DOHH2 (cell line): Measurements from ENCODE around the gene EIF6.

Experiments
- H3F3A ChIP-seq: fragments of 200-600 bp; sonication (generic), shearing (Covaris generic); 2 replicates; pipeline ENCODE4 v1.6.0; 2016; ENCODE audit warnings: antibody characterized with exemption, mild to moderate bottlenecking; ENCODE audit not compliant: control insufficient read depth, insufficient read depth
- H3K27ac ChIP-seq: fragments of 200-600 bp; sonication (generic); 2 replicates; pipeline ENCODE4 v1.5.1; 2014; ENCODE audit warnings: low read depth, mild to moderate bottlenecking, low read length, moderate library complexity
- H3K27me3 ChIP-seq: fragments of 200-600 bp; sonication (generic); 2 replicates; pipeline ENCODE4 v1.6.1; 2014; ENCODE audit warnings: mild to moderate bottlenecking, low read length, mixed read lengths; ENCODE audit not compliant: control insufficient read depth
- H3K36me3 ChIP-seq: fragments of 200-600 bp; sonication (generic); 2 replicates; pipeline ENCODE4 v1.6.1; 2014; ENCODE audit warnings: mild to moderate bottlenecking, low read length, moderate library complexity, mixed read lengths; ENCODE audit not compliant: control insufficient read depth
- H3K4me1 ChIP-seq: fragments of 200-600 bp; sonication (generic); 2 replicates; pipeline ENCODE4 v1.6.1; 2014; ENCODE audit warnings: mild to moderate bottlenecking, low read length, mixed read lengths; ENCODE audit not compliant: control insufficient read depth
- H3K4me2 ChIP-seq: fragments of 200-600 bp; sonication (generic); 2 replicates; pipeline ENCODE4 v1.6.0; 2014; ENCODE audit warnings: mild to moderate bottlenecking, low read length, moderate library complexity
- H3K4me3 ChIP-seq: fragments of 200-600 bp; sonication (generic); 2 replicates; pipeline ENCODE4 v1.5.1; 2014; ENCODE audit warnings: mild to moderate bottlenecking, low read length, mixed read lengths
- H3K79me2 ChIP-seq: fragments of 200-600 bp; sonication (generic); 2 replicates; pipeline ENCODE4 v1.6.1; 2014; ENCODE audit warnings: mild to moderate bottlenecking, low read length, mixed read lengths; ENCODE audit not compliant: control insufficient read depth
- H3K9me2 ChIP-seq: fragments of 200-600 bp; sonication (generic); replicated peaks from 2 replicates; pipeline ENCODE4 v1.6.1; 2014; ENCODE audit warnings: mild to moderate bottlenecking, low read length, mixed read lengths; ENCODE audit not compliant: control insufficient read depth
- H3K9me3 ChIP-seq: fragments of 200-600 bp; sonication (generic); 2 replicates; pipeline ENCODE4 v1.6.1; 2014; ENCODE audit warnings: antibody characterized with exemption, low read length, mixed read lengths; ENCODE audit not compliant: control insufficient read depth, insufficient read depth
- H4K20me1 ChIP-seq: fragments of 200-600 bp; sonication (generic); 2 replicates; pipeline ENCODE4 v1.6.0; 2014; ENCODE audit warnings: low read depth, mild to moderate bottlenecking, antibody characterized with exemption, low read length, moderate library complexity; ENCODE audit not compliant: control insufficient read depth, insufficient read depth
- EZH2phosphoT487 ChIP-seq: fragments of 200-600 bp; sonication (generic); IDR thresholded peaks from 2 replicates; pipeline ENCODE4 v1.6.1; 2017; ENCODE audit warnings: borderline replicate concordance, mild to moderate bottlenecking, antibody characterized with exemption, low read length, moderate library complexity, mixed read lengths
- TF ChIP-seq, protein P1 (sequence below): fragments of 200-600 bp; sonication (generic); IDR thresholded peaks from one replicate; pipeline ENCODE4 v1.5.1; 2014; ENCODE audit warnings: antibody characterized with exemption, mild to moderate bottlenecking, low read depth, low read length; ENCODE audit not compliant: poor library complexity, severe bottlenecking

The EIF6 gene

GRCh38 chr20:35303382-35303734 lies 18.8 kb upstream of the EIF6 start:
- H3K27ac ChIP-seq, result no peak overlapping the region
- H3K4me2 ChIP-seq, result no peak overlapping the region

DNA sequence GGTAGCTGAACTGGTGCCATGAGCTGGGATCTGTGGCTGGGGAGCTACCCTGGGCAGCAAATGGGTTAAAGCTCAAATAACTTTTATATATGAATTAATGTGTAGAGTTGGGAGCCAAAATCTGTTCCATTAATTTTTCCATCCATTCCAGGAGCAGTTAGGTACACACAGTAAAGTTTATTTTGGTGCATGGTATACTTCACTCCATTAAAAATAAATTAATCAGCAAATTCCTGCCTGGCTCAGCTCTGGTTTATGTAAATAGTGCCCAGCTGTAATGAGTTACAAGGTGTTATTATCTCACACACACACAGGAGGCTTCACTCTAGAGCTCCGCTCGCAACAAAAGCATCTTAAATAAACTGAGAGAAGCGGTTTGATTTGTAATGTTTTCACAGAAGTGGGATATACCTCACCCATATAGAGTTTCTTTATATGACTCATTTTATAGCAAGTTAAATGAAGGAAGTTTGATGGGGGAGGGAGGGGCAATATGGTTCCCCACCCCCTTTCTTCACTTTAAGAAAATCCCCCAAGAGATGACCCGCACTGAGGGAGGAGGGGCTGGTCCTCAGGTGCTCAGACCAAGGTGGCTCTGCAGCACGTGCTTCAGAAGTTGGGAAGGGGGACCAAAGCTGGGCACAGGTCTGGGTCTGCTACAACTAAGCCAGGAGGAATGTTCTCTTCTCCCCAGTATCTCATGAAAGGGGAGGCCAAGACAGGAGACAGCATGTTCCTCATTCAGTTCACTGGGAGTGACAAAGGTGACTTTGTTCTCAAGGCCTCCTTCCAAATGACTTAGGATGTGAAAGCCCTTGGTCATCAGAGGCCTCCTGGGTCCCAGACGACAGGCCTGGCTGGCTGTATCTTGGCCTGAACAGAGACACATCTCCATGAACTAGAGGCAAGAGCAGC lies 18.1 kb upstream of the EIF6 start:
- Histone ChIP-seq H3F3A (no peaks in the 10 kb centered on the region), H3K27ac (no peak overlapping the region), H3K9me2 (no peaks in the 10 kb centered on the region), H3K4me1 (peaks cover 7% of the 10 kb centered on the region; the same call in 1 of the 2 replicates), H3K9me3 (no peaks in the 10 kb centered on the region), H3K36me3 (peaks cover 4% of the 10 kb centered on the region; the same call in 1 of the 2 replicates), H3K4me2 (no peak overlapping the region), H4K20me1 (no peaks in the 10 kb centered on the region), H3K79me2 (no peaks in the 10 kb centered on the region), H3K4me3 (no peak overlapping the region), H3K27me3 (no peaks in the 10 kb centered on the region)
- TF ChIP-seq, protein P1, sequence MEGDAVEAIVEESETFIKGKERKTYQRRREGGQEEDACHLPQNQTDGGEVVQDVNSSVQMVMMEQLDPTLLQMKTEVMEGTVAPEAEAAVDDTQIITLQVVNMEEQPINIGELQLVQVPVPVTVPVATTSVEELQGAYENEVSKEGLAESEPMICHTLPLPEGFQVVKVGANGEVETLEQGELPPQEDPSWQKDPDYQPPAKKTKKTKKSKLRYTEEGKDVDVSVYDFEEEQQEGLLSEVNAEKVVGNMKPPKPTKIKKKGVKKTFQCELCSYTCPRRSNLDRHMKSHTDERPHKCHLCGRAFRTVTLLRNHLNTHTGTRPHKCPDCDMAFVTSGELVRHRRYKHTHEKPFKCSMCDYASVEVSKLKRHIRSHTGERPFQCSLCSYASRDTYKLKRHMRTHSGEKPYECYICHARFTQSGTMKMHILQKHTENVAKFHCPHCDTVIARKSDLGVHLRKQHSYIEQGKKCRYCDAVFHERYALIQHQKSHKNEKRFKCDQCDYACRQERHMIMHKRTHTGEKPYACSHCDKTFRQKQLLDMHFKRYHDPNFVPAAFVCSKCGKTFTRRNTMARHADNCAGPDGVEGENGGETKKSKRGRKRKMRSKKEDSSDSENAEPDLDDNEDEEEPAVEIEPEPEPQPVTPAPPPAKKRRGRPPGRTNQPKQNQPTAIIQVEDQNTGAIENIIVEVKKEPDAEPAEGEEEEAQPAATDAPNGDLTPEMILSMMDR, result no peak
- no peak for TF ChIP-seq EZH2phosphoT487

More at GRCh38 chr20:35303382-35303734, 18.8 kb upstream of the EIF6 start:
- H3K27me3 ChIP-seq, result no peaks in the 10 kb centered on the region
- no peaks in the 10 kb centered on the region for H3K79me2 ChIP-seq
- peaks cover 7% of the 10 kb centered on the region; the same call in 1 of the 2 replicates for H3K4me1 ChIP-seq
- no peaks in the 10 kb centered on the region for H3K9me3 ChIP-seq
- H3K4me3 ChIP-seq, result no peak overlapping the region
- H3K36me3 ChIP-seq, result peaks cover 4% of the 10 kb centered on the region; the same call in 1 of the 2 replicates
- H4K20me1 ChIP-seq, result no peaks in the 10 kb centered on the region
- TF ChIP-seq, protein P1, result no peak
- TF ChIP-seq EZH2phosphoT487, result no peak
- no peaks in the 10 kb centered on the region for H3F3A ChIP-seq
- H3K9me2 ChIP-seq, result no peaks in the 10 kb centered on the region

- peaks cover 7% of the 10 kb centered on the region; the same call in 1 of the 2 replicates for H3K4me1 ChIP-seq
- no peaks in the 10 kb centered on the region for H3K9me3 ChIP-seq
- no peak overlapping the region for H3K27ac ChIP-seq
- no peak overlapping the region for H3K4me2 ChIP-seq
- no peaks in the 10 kb centered on the region for H3K9me2 ChIP-seq
- H4K20me1 ChIP-seq, result no peaks in the 10 kb centered on the region
- H3K36me3 ChIP-seq, result peaks cover 4% of the 10 kb centered on the region; the same call in 1 of the 2 replicates
- no peaks in the 10 kb centered on the region for H3K79me2 ChIP-seq
- H3F3A ChIP-seq, result no peaks in the 10 kb centered on the region
- H3K4me3 ChIP-seq, result no peak overlapping the region
- no peaks in the 10 kb centered on the region; the same call in 1 of the 2 replicates for H3K27me3 ChIP-seq
- TF ChIP-seq, protein P1, result no peak
- no peak for TF ChIP-seq EZH2phosphoT487
Observed at GRCh38 chr20:35301426-35301825, 16.9 kb upstream of the EIF6 start.
